ENCODE results near the gene CYB5RL. TPM values are rescaled to one million over a fixed set of nuclear protein-coding genes. Genes with fewer than 3 reads are reported as not detected.

CYB5RL gene
- total RNA-seq, 1 donor from 2014 or later, result 3.7 TPM

DNA sequence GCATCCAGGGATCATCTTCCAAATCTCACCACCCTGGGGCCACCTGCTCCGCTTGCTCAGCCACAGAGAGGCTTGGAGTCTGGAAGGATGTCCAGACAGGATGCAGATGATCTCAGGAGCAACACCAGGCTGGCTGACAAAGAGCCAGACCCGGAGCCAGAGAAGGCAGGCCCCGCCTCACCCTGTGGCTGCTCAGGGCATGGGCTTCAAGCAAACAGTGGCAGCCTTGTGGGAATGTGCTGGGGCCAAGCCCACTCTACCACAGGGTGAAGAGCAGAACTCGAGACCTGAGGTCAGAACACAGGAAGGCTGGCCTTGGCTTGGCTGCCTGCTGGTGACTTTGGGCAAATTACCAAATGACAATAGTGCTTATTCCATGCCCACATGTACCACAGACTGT lies 45.7 kb upstream of the CYB5RL start:
- TF ChIP-seq CTCF (IDR thresholded peaks at IDR 0.05) (no peak), POLR2AphosphoS5 (IDR thresholded peaks at IDR 0.05; ENCODE audit: insufficient read depth in 1 of 2, low read depth in 1 of 2) (peak in 1 of 2 donors; percentile 16)
- H3K9me3 ChIP-seq, result no peaks in the 10 kb centered on the region
- intact Hi-C loops (cut with DNase I), result no loop called here
- H3K27ac ChIP-seq, result no peak overlapping the region
- no peak for DNase-seq (ENCODE audit: extremely low spot score in 2 of 2)
- peaks cover 9% of the 10 kb centered on the region for H3K4me1 ChIP-seq
- H3K36me3 ChIP-seq, result peaks cover 0 to 27% of the 10 kb centered on the region in 2 donors
- H3K4me3 ChIP-seq, result no peak overlapping the region
- H3K27me3 ChIP-seq, result no peaks in the 10 kb centered on the region

- H3K27ac ChIP-seq, result no peak overlapping the region
- no peaks in the 10 kb centered on the region for H3K27me3 ChIP-seq
- no peak for DNase-seq (ENCODE audit: extremely low spot score in 2 of 2)
- TF ChIP-seq CTCF (IDR thresholded peaks at IDR 0.05) (no peak), POLR2AphosphoS5 (IDR thresholded peaks at IDR 0.05; ENCODE audit: insufficient read depth in 1 of 2, low read depth in 1 of 2) (no peak), POLR2A (IDR thresholded peaks at IDR 0.05) (no peak)
- no peaks in the 10 kb centered on the region for H3K9me3 ChIP-seq
- H3K4me3 ChIP-seq, result no peak overlapping the region
- peaks cover 0 to 28% of the 10 kb centered on the region in 2 donors for H3K36me3 ChIP-seq
- intact Hi-C loops (cut with DNase I), result no loop called here
- H3K4me1 ChIP-seq, result peaks cover under 1% of the 10 kb centered on the region
Observed at GRCh38 chr1:54244655-54245054, 44.8 kb upstream of the CYB5RL start.

DNA sequence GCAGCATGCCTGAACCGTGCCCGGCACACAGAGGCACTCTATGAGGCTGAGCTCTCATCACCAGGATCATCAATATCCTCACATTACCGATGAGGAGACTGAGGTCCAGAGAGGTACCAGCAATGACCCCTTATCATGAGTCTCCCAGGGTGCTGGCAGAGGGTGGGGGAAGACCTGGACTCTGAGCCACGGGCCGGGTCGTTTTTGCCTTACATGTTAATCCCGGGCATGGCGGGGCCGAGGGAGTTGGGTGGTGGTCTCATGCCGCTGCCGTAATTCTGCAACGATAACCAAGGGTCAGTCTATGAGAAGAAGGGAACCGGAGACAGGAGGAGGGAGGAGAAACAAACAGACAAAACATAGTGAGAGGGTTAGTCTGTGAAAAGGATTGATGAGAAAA lies 43.2 kb upstream of the CYB5RL start:
- no peaks in the 10 kb centered on the region for H3K4me1 ChIP-seq
- H3K36me3 ChIP-seq, result peaks cover 0 to 39% of the 10 kb centered on the region in 2 donors
- TF ChIP-seq POLR2AphosphoS5 (IDR thresholded peaks at IDR 0.05; ENCODE audit: insufficient read depth in 1 of 2, low read depth in 1 of 2) (no peak), CTCF (IDR thresholded peaks at IDR 0.05) (no peak)
- no peak for DNase-seq (ENCODE audit: extremely low spot score in 2 of 2)
- H3K27me3 ChIP-seq, result no peaks in the 10 kb centered on the region
- H3K9me3 ChIP-seq, result no peaks in the 10 kb centered on the region
- intact Hi-C loops (cut with DNase I), result no loop called here
- no peak overlapping the region for H3K27ac ChIP-seq
- no peak overlapping the region for H3K4me3 ChIP-seq

- peaks cover 0 to 50% of the 10 kb centered on the region in 2 donors for H3K36me3 ChIP-seq
Observed at GRCh38 chr1:54241364-54241763, 41.5 kb upstream of the CYB5RL start.

More at GRCh38 chr1:54241364-54241763, 41.5 kb upstream of the CYB5RL start:
- Histone ChIP-seq H3K9me3 (no peaks in the 10 kb centered on the region), H3K27me3 (no peaks in the 10 kb centered on the region), H3K4me1 (no peaks in the 10 kb centered on the region), H3K4me3 (no peak overlapping the region), H3K27ac (no peak overlapping the region)
- TF ChIP-seq POLR2A (IDR thresholded peaks at IDR 0.05) (no peak), POLR2AphosphoS5 (IDR thresholded peaks at IDR 0.05; ENCODE audit: insufficient read depth in 1 of 2, low read depth in 1 of 2) (no peak), CTCF (IDR thresholded peaks at IDR 0.05) (no peak)
- no peak for DNase-seq (ENCODE audit: extremely low spot score in 2 of 2)
- intact Hi-C loops (cut with DNase I), result no loop called here
